8988T (cell line): Measurements from ENCODE around the gene TRIM62.

Source experiments
- DNase-seq: peaks from one replicate; pipeline ENCODE4 v3.0.0; 2011

The TRIM62 gene

DNA sequence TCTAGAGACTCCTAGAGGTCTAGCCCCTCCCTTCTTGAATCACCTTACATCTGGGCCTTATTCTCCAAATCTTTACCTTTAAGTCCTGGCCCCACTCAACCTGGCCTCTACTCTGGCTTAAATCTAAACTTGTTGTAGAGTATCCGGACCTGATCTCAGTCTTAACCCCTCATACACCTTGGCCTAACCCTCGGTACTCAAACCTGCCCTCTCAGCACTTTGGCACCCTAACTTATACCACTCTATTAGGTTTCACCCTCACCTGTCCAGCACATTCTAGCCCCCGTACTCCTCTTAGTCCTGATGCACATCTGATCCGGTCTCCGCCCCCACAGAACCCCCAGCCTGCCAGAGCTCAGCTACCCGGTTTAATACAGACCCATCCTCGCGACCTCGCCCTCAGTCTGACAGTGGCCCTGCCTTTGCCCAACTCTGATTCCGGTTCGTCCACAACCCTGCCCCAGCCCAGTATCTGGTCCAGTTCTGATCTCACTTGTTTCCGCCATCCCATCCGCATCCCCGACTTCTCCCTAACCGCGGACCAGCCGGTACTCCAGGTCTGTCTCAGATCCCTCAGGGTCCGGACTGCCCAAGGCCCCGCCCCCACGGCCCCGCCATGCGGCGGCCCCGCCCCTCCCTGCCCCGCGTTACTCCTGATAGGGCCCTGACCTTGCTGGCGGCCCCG lies 1.5 kb downstream of the TRIM62 start:
- no peak for DNase-seq

DNA sequence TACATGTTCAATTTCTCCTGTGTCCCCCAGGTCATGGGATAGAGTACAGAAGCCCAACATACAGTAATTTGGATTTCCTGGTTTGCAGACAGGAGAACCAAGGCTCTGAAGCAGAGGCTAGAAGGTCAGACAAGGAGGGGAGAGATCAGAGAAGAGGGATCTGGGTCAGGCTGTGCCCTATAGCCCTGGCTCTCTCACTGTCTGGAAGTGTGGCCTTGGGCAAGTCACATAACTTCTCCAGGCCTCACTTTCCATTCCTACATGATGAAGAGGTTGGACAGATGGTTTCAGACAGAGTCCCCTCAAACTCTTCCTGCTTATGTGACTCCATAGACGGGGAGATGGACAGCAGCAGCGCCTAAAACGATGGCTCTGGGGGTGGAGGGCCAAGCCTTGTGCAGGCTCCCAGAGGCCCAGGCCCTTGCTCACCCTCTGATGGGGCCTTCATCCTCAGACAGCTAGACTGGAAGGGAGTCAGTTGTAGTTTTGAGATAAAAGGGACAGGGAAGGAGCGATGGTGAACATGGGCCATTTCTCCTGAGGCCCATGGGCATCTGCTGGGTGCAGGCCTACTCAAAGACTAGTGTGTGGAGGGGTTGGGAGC lies 2.9 kb downstream of the TRIM62 start:
- DNase-seq: no peak

- DNase-seq: no peak
Measured at GRCh38 chr1:33177996-33178540, 3.8 kb downstream of the TRIM62 start.

DNA sequence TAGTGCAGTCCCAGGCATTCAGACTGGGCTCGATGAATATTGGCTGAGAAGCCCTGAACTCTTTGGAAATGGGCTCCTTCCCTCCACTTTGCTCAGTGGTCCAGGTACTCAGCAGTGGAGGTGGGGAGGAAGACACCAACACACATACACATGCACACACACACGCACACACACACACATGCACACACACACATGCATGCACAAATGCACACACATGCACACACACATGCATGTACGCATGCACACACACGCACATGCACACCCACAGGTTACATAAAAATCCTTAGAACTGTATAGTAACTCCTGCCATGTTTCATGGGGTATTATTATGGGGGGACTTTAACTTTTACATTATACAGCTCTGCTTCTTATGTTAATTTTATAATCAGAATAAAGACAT lies 5.0 kb downstream of the TRIM62 start:
- no peak for DNase-seq

DNA sequence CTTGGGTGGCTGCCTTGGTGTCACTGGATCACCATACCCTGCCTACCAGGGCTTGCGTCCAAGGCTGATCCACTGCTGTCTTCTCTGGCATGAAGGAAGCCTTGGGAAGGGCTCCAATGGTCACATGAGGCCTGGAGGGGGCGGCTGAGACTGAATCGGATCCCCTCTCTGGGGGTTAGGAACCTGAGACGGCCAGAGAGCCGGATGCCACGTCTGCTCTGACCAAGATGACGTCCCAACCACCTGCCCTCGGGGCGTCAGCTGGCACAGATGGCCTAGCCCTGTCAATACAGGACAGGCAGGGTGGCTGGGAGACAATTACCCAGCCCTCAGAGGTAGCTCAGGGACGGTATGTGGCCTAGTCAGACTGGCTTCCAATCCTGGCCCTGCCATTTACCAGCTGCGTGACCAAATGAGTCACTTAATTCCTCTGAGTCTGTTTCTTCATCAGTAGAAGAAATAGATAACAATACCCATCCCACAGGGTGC lies 5.4 kb downstream of the TRIM62 start:
- DNase-seq: no peak

DNA sequence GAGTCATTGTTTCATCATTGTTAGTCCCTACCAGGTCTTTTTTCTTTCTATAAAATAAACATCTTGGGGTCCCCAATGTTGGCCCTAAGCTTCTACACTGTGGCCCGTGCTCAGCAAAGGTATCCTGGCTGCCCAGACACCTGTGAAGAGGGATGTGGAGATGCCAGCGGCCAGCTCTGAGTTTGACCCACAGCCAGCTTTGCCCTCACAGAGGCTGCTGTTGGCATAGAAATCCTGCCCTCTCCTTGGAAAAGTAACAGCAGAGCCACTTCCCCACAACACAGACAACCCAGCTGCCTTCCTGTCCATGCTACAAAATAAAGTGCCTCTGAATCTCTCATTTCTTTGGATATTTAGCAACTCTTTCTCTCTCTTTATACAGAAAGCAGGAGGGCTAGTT lies 6.0 kb downstream of the TRIM62 start:
- DNase-seq: no peak

GRCh38 chr1:33173091-33173490 lies 8.8 kb downstream of the TRIM62 start:
- no peak for DNase-seq

- no peak for DNase-seq
Measured at GRCh38 chr1:33171977-33172813, 9.6 kb downstream of the TRIM62 start.

DNA sequence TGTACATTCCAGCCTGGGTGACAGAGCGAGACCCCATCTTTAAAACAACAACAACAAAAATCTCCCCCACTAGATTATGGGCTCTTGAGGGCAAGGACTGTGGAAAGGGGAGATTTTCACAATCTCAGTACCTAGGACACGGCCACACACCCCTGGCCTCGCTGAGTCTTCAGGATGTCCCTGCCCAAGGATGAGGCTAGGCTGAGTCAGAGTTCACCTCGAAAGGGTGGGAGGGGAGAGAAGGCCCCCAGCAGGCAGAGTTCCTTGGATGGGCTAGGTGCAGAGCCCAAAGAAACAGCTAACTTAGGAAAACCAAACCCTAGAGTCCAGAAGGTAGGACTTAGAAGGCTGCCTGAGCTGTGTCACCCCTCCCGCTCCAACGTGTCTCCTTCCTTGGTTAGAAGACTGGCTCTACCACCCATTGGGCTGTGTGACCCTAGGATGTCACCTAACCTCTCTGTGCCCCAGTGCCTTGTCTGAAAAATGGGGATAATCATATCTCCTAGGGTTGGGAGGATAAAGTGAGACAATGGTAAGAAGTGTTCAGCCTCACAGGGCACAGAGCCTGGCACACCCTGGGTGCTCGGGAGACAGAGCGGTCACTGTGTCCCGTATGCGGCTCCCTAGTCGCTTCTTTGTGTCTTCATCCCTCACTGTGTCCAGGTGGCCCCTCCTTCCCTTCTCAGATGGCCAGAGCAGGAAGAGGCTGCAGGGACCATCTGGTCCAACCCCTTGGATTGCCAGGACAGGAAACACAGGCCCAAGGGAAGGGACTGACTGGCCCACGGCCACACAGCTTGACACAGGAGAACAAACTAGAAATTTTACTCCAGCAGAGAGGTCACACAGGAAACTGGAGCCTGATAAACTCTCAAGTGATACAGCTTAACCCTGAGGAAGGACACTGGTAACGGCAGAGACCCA lies 11.2 kb downstream of the TRIM62 start:
- DNase-seq: no peak

DNA sequence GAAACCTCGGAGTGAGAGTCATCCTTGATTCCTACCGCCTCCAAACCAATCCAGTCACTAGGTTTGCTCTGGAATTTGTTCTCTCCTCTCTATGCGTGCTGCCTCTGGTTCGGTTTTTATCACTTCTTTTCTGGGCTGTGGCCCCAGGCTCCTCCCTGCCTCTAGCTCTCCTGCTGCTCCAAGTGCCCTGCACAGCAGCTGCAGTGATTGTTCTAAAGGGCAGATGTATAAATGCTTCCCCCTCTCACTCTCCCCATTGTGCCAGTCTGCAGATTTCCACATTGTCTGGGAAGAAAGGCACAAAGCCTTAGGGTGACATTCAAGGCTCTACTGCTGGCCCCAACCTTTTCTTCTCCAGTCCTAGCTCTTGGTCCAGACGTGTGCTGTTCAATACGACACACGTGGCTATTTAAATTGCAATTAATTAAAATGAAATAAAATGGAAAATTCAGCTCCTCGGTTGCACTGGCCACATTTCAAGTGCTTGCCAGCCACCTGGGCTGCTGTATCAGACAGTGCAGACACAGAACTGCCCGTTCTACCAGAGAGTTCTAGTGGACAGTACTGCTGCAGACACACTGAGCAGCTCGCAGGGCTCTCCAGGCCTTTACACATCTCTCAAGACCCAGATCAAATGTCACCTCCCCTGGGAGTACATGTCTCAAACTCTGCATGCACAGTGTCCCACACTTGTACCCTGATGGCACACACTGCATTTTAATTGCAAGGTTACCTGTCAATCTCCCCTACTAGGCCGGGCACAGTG lies 12.4 kb downstream of the TRIM62 start:
- no peak for DNase-seq

GRCh38 chr1:33168556-33169289 lies 13.1 kb downstream of the TRIM62 start:
- no peak for DNase-seq

GRCh38 chr1:33167650-33168447 lies 14.0 kb downstream of the TRIM62 start:
- no peak for DNase-seq

- no peak for DNase-seq
Measured at GRCh38 chr1:33165809-33166208, 16.0 kb downstream of the TRIM62 start.

- DNase-seq: no peak
Measured at GRCh38 chr1:33165209-33165608, 16.6 kb downstream of the TRIM62 start.

- no peak for DNase-seq
Measured at GRCh38 chr1:33163621-33164519, 18.0 kb downstream of the TRIM62 start.

DNA sequence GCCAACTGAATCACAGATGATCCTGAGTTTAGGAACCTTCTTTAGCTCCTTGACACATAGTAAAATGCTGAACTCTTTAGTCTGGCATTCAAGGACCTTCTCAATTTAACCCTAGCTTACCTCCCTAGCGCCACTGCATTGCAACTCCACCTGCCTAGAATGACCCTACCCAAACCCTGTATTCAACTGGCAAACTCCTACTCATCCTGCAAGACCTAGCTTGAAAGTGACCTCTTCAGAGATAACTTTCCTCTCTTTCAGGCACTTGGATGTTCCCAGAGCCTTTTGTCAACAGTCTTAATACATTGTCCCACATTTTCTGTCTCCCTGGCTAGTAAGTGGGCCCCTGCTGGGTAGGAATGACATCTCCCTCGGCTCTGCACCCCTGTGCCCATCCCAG lies 19.7 kb downstream of the TRIM62 start:
- no peak for DNase-seq

GRCh38 chr1:33161061-33161681 lies 20.7 kb downstream of the TRIM62 start:
- no peak for DNase-seq

DNA sequence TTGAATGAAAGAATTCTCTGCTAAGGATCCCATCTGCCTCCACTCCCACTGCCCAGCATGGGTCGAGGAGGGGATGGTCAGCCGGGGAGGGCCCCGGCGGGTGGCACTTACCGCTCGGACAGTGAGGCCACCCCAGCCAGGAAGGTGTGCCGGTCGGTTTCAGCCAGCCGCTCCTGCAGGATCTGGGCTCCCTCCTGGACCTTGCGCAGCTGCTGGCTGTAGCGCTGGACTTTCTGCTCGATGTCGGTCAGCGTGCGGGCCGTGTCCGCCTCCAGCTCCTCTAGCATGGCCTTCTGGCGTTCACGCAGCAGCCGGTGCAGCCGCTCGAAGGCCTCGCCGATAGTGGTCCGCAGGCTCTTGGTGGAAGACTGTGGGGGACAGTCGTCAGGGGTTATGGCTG lies 22.3 kb downstream of the TRIM62 start:
- DNase-seq: no peak
